Measurements from ENCODE around the gene DMBX1.
A peak's percentile ranks its signal among the peaks of the same experiment; 100 is the strongest.

The DMBX1 gene

GRCh38 chr1:46480959-46481646 is 8.5 kb upstream of the DMBX1 start:
- no peak for DNase-seq (ENCODE audit: low read depth in 1 of 2, low spot score in 1 of 2)

DNA sequence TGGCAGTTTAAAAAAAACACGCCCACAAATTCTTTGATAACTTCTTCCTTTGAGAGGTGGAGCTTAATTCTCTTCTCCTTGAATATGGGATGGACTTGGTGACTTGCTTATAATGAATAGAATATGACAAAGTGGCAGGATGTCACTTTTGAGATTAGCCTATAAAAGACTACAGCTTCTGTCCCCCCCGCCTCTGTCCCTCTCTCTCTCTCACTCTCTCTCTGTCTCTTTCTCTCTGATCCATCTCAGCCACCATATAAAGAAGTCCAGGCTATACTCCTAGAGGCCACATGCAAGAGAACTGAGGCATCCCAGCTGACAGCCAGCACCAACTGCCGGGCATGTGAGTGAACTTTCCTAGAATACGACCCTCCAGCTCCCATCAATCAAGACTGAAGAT is 7.7 kb upstream of the DMBX1 start:
- DNase-seq (ENCODE audit: low read depth in 1 of 2, low spot score in 1 of 2): no peak

DNA sequence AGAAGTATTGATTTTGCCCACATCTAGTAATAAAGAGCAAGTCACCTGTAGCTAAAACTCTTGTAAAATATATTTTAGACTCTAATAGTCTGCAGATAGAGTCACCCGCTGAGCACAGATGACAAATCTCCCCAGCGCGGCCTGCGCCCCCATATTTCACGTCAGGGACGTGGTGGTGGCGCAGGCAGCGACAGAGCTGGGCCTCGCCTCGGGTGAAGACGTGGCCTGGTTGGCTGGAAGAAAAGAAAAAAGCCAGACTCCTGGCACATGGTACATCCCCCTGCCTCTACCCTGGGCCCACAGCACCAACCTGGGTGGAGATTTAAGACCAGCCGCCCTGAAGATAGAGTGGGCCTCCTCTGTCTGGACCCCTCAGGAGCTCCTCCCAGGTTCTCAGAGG is 6.0 kb upstream of the DMBX1 start:
- DNase-seq (ENCODE audit: low read depth in 1 of 2, low spot score in 1 of 2): no peak

GRCh38 chr1:46484783-46485490 is 4.7 kb upstream of the DMBX1 start:
- no peak for DNase-seq (ENCODE audit: low read depth in 1 of 2, low spot score in 1 of 2)

DNA sequence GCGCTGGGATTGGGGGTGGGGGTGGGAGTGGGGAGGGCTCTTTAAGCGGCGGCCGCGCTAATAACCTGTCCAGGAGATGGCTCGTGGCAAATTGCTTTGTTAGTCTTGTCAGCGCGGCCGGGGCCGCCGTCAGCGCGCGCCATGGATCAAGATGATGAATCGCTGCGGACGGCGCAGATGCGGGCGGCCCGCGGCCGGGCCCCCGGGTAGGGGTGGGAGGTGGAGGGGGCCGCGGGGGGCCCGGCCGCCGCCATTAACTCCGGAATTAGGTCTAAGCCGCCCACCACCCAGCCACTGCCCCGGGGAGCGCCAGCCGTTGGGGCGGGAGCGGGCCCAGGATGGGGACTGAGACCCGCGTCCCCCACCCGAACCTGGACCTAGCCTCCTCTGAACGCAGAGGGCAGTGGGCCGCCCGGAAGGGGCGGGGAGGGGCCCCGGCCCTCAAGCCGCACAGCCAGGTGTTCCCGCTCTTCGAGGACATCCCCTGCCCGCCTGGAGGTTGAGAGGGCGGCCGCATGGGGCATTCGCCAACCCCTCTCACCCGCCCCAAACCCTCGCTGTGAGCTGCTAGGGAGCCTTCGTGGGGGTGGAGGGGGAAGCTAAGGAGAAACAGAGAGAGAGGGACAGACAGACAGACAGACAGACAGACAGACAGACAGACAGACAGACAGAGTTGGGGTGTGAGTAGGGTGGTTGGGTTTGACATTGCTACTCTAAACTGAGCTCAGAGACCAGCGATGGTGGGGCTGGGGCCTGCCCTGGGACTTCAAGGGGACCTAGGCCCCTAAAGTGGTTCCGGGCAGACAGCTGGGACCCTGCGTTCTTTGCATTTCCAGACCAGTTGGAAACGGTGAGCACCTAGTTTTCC is 3.8 kb upstream of the DMBX1 start:
- no peak for DNase-seq (ENCODE audit: low read depth in 1 of 2, low spot score in 1 of 2)

DNA sequence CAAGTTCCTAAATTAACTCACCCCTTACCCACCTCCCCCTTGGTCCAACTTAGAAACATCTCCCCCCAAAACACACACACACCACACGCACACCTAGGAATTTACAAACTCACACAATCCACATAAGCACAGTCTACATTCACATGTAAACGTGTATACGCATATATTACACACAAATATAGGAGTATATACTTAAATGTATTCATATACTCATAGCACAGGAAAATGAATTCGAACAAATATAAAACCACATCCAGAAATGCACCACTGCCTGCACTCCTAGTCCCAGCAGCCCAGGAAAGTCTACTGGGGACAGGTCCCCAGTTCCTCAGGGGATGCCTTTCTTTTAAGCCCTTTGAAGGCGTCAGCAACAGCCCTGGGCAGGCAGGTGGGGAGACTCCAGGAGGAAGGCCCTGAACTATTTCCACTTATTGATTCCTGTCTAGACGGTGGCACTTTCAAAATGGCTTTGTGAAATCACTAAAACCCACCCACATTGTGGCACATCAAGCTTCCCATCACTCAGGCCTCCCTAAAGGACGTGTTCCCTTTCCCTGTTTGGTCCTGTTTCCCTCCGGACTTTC is 3.1 kb upstream of the DMBX1 start:
- no peak for DNase-seq (ENCODE audit: low read depth in 1 of 2, low spot score in 1 of 2)

DNA sequence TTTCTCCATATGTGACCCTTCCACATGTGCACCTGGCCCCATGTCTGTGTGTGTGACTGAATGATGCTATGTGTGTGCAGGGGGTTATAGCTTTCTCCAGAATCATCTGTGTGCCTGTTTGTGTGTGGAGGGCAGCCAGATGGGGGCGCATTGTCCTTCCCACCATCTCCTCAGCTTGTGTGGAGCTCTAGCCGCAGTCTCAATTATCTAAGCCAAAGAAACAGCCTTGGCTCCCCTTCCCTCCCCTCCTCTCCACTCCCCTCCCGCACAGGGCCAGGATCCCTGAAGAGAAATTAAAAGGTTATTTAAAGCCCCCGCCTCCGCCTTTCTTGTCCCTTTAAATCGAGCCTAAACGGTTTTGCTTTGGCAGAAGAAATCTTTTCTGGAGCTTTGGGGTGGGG is 1.8 kb upstream of the DMBX1 start:
- DNase-seq (ENCODE audit: low read depth in 1 of 2, low spot score in 1 of 2): no peak

- no peak for DNase-seq (ENCODE audit: low read depth in 1 of 2, low spot score in 1 of 2)
Observed at GRCh38 chr1:46488343-46489168, 1.1 kb upstream of the DMBX1 start.

GRCh38 chr1:46489169-46489637 is 433 bp upstream of the DMBX1 start:
- DNase-seq (ENCODE audit: low read depth in 1 of 2, low spot score in 1 of 2): peak in 1 of 2 donors; percentile 33

GRCh38 chr1:46490406-46490655 is 695 bp downstream of the DMBX1 start:
- DNase-seq (ENCODE audit: low read depth in 1 of 2, low spot score in 1 of 2): no peak

DNA sequence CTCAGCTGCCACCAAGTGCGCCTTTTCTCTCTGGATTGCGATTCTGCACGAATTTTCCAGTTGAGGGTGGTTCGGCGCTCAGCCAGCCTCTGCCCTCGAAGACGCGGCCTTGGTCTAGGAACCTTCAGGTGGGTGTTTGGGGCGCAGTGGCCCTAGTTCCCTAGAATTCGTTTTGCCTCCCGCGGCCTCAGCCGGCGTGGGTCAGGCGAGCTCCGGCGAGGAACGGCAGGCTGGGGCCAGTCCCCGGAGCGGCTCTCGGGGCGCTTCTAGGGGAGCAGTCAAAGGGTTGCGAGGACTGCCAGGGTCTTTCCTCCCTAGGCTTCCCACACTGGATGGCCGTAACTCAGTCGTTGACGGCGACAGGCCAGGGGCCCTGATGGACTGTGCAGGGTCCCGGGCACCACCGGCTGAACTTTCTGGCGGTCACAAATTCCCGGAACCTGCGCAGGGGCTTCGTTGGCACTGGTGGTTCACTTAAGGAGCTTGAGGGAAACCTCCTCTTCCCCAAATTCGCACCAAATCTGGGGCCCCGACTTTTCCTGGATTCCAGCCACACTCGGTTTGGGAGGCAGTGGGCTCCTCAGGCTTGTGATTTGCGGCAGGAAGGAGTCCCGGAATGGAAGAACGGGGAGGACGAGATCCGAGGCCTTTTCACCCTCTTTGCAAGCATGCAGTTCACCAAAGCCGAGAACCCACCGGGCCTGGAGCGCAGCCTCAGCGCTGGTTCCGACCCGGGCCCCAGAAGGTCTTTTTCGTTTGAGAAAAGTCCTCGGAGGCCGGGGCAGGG is 1.2 kb downstream of the DMBX1 start:
- no peak for DNase-seq (ENCODE audit: low read depth in 1 of 2, low spot score in 1 of 2)

DNA sequence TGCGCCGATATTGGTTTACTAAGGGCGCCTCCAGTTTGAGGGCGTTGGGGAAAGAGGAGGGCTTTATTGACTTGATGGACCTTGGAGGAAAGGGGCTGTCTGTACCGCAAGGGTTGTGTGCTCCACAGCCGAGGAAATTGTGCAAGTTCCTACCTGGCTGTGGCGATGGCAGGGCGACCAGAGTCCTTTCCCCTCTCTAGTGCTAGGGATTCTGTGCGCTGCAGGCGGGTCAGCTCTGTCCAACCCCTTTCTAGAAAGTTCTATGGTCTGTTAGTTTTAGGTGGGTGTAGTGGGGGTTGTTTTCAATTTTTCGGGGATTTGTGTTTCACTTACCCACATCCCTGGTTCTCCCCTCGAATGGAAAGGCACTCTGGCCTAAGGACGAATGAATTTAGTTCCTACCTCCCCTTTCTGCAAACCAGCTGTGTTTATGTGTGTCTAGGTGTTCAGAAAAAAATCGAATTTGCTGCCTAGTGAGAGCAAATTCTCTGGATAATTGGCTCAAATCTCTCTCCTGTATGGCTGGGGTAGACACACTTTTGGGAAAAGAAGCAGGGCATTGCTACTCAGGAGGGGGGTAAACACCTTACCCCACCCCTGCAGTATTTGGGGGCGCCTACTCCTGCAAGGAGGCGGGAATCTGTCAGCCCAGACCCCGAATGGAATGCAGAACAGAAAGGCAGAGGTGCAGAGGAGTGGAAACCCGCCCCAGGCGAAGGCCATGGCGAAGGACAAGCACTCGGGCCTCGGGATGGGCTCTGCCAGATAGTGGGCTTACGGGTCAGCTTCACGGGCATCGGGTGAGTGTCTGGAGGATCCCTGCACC is 2.0 kb downstream of the DMBX1 start:
- DNase-seq (ENCODE audit: low read depth in 1 of 2, low spot score in 1 of 2): no peak

DNA sequence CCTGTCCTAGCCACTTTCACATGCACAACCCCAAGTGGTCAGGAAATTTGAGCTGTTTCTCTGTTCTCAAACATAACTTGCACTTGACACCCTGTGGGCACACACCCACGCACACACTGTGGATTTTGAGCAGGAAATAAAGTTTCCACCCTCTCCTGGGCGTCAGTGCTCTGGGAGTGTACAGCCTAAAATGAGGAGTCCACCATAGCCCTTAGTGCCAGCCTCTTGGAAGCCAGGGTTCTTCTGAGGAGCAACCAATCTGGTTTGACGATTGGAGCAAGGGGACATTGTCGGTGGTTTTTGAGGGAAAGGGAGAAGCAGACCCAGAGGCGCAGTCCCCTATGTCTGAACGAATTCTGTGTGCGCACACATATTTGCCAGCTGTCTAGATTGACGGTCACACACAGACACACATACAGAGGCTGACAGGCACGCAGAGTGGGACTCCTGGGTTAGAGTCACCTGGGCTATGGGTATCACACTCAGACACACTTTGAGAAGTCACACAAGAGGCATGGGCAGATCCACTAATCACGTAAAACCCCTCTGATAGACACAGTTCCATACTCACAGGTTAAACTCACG is 2.7 kb downstream of the DMBX1 start:
- no peak for DNase-seq (ENCODE audit: low read depth in 1 of 2, low spot score in 1 of 2)

DNA sequence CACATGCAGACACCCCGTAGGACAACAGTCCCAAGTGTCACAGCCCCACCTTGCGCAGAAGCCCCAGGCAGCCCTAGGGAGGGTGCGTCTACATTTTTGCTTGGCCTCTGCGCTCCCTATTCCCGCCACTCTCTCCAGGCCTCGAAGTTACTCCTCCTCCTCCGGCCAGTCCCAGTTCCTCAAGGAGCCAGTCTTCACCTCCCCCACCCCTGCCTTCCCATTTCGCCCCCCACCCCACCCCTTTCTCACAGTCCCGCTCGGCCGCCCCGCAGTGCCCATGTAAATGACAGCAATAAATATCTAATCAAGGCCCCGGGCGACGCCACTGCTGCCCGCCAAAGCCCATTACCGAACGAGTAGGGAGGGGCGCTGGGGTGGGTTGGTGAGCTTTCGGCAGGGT is 3.2 kb downstream of the DMBX1 start:
- no peak for DNase-seq (ENCODE audit: low read depth in 1 of 2, low spot score in 1 of 2)

- DNase-seq (ENCODE audit: low read depth in 1 of 2, low spot score in 1 of 2): no peak
Observed at GRCh38 chr1:46493316-46494032, 3.8 kb downstream of the DMBX1 start.

GRCh38 chr1:46494910-46495309 is 5.3 kb downstream of the DMBX1 start:
- no peak for DNase-seq (ENCODE audit: low read depth in 1 of 2, low spot score in 1 of 2)

- DNase-seq (ENCODE audit: low read depth in 1 of 2, low spot score in 1 of 2): no peak
Observed at GRCh38 chr1:46495778-46496177, 6.1 kb downstream of the DMBX1 start.

- DNase-seq (ENCODE audit: low read depth in 1 of 2, low spot score in 1 of 2): no peak
Observed at GRCh38 chr1:46496505-46496904, 6.9 kb downstream of the DMBX1 start.

Measured in stimulated activated CD4-positive, alpha-beta T cell treated with anti-CD3 and anti-CD28 coated beads, Interleukin-15, amount 100 ng/mL, for 1 hour (primary cell).